NB4 (cell line): ENCODE measurements around the gene CYLC2.

Experiments
- DNase-seq: peaks from one replicate; pipeline ENCODE4 v3.0.0; 2010; ENCODE audit warnings: low read depth
- H3K4me3 ChIP-seq: one replicate; pipeline ENCODE4 v1.5.1; 2011; ENCODE audit warnings: mild to moderate bottlenecking, low read depth, low read length, moderate library complexity
- CTCF ChIP-seq: IDR thresholded peaks from one replicate; pipeline ENCODE4 v1.5.1; 2012; ENCODE audit warnings: low read depth, low read length
- MAX ChIP-seq: IDR thresholded peaks from 2 replicates; pipeline ENCODE4 v1.6.1; 2011; ENCODE audit warnings: low read depth, low read length
- MYC ChIP-seq: IDR thresholded peaks from 2 replicates; pipeline ENCODE4 v1.6.1; 2011; ENCODE audit warnings: low read depth, low read length
- POLR2A ChIP-seq: IDR thresholded peaks from 2 replicates; pipeline ENCODE4 v1.6.1; 2011; ENCODE audit warnings: mild to moderate bottlenecking; ENCODE audit not compliant: insufficient read length; ENCODE audit errors: extremely low read depth

The CYLC2 gene

GRCh38 chr9:102995033-102995432, at the start of gene CYLC2:
Gene CYLC2 (plus strand): TSS chr9:102995333. CDS start chr9:102995381, 48 bp downstream.
- TF ChIP-seq MYC (no peak), POLR2A (no peak), CTCF (no peak), MAX (no peak)
- no peak within 1 kb of the TSS for H3K4me3 ChIP-seq

GRCh38 chr9:102950346-102950745, 44.8 kb upstream of the CYLC2 start:
- no peak for DNase-seq
- TF ChIP-seq MYC, result no peak
- TF ChIP-seq POLR2A, result no peak
- TF ChIP-seq CTCF, result no peak
- TF ChIP-seq MAX, result no peak
- no peak overlapping the region for H3K4me3 ChIP-seq

More at GRCh38 chr9:102995033-102995432, at the start of gene CYLC2:
- DNase-seq, result no peak

- TF ChIP-seq POLR2A (no peak), MYC (no peak), CTCF (no peak), MAX (no peak)
- DNase-seq, result no peak
- no peak overlapping the region for H3K4me3 ChIP-seq
Observed at GRCh38 chr9:102966999-102967398, 28.1 kb upstream of the CYLC2 start.

- no peak for DNase-seq
- TF ChIP-seq CTCF, result no peak
- H3K4me3 ChIP-seq, result no peak overlapping the region
Observed at GRCh38 chr9:102967979-102968378, 27.2 kb upstream of the CYLC2 start.

- TF ChIP-seq MAX (no peak), CTCF (no peak), MYC (no peak), POLR2A (no peak)
- DNase-seq, result no peak
- no peak overlapping the region for H3K4me3 ChIP-seq
Observed at GRCh38 chr9:102972780-102973179, 22.4 kb upstream of the CYLC2 start.

GRCh38 chr9:102974530-102974929, 20.6 kb upstream of the CYLC2 start:
- TF ChIP-seq MAX, result no peak
- TF ChIP-seq POLR2A, result no peak
- TF ChIP-seq CTCF, result no peak
- no peak for TF ChIP-seq MYC
- DNase-seq, result no peak
- H3K4me3 ChIP-seq, result no peak overlapping the region
